Breast epithelium (tissue), 3 donors: ENCODE measurements around the gene QRFP.

ENCODE experiments used
- POLR2A ChIP-seq: fragments of 450-650 bp; IDR thresholded peaks from one replicate; pipeline ENCODE4 v1.6.1; 2016; ENCODE audit warnings: antibody characterized with exemption, mild to moderate bottlenecking, moderate library complexity
- POLR2AphosphoS5 ChIP-seq, 3 donors: sonication (generic); formaldehyde crosslinking; IDR thresholded peaks; one replicate each; pipeline ENCODE4 v1.6.1; 2017; ENCODE audit warnings: antibody characterized with exemption in 3 of 3

DNA sequence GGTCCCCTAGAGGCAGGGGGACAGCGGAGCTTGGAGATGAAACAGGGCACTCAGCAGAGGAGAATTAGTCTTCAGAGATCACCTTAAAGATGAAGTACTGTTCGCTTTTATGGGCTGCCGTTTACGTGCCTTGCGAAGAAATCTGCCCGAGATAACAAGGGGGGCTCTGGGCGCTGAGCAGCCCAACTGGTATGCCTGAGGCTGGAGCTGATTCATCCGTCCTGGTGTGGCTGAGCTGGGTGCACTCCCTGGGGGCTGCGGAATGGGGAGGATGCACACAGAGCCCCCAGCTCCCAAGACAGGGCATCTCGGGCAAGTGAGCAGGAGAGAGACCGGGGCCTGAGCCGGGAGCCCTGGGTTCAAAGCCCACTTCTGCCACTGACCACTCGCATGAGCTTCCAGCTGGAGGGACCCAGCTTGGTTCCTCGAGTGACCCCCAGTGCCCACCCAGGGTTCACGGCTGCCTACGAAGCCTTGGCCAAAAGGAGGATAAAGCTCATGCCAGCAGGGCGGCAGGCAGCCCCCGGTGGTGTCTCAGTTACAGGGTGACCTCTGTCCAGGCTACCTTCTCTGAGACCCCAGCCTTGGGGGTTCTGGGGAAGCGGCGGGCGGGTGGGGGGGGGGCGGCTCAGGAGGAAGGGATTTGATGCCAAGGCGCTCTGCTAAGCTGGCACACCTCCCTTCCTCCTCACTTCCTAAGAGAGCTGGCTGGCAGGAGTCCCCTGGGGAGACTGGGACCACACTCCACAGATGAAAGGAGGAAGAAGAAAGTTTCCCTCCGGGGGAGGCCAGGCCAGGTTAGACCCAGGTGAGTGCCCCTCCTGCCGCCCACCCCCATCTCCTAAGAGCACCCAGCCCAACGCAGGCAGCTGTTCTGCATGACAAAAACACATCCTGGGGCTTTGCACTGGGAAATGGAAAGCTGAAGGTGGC, 36.8 kb upstream of the QRFP start:
- TF ChIP-seq POLR2AphosphoS5 (IDR thresholded peaks at IDR 0.05) (no peak), POLR2A (no peak)
